HepG2 (cell line): ENCODE data around the gene CTU2. TPM values are rescaled to one million over a fixed set of nuclear protein-coding genes. Genes with fewer than 3 reads are reported as not detected.

ENCODE experiments used
- AFF4 ChIP-seq: sonication (generic); formaldehyde crosslinking; IDR thresholded peaks from 2 replicates; pipeline ENCODE4 v1.4.0; 2020; ENCODE audit warnings: missing genetic modification reagents
- CHD2 ChIP-seq: IDR thresholded peaks from 2 replicates; pipeline ENCODE4 v1.6.1; 2011; ENCODE audit warnings: low read depth, low read length, improper control_type of control experiment
- ETS1 ChIP-seq: sonication (generic); formaldehyde crosslinking; IDR thresholded peaks from 2 replicates; pipeline ENCODE4 v1.4.0; 2020; ENCODE audit warnings: missing genetic modification reagents
- FOSL2 ChIP-seq: sonication (generic); formaldehyde crosslinking; IDR thresholded peaks from 2 replicates; pipeline ENCODE4 v1.4.0; 2020; ENCODE audit warnings: missing genetic modification reagents
- KDM6A ChIP-seq: IDR thresholded peaks from 2 replicates; pipeline ENCODE4 v1.6.1; 2016; ENCODE audit warnings: low read depth
- KLF16 ChIP-seq, 2 experiments: sonication (generic) in 1 of 2; formaldehyde crosslinking in 1 of 2; IDR thresholded peaks; 2 replicates each; pipeline versions ENCODE4 v1.6.1 to v1.8.0; 2016 to 2023; ENCODE audit warnings: missing genetic modification reagents in 2 of 2, missing compliant biosample characterization in 1 of 2
- MED1 ChIP-seq: sonication (generic); formaldehyde crosslinking; IDR thresholded peaks from 2 replicates; pipeline ENCODE4 v1.4.0; 2020; ENCODE audit warnings: missing genetic modification reagents
- MXD4 ChIP-seq: IDR thresholded peaks from 2 replicates; pipeline ENCODE4 v1.6.1; 2016; ENCODE audit warnings: mild to moderate bottlenecking, missing biosample characterization, missing genetic modification reagents
- NONO ChIP-seq, 2 experiments: fragments of 450-650 bp in 1 of 2; sonication (generic) in 1 of 2; formaldehyde crosslinking in 1 of 2; IDR thresholded peaks in 1 of 2; conservative IDR thresholded peaks in 1 of 2; 2 replicates each; pipeline versions ENCODE4 v1.6.1 to v1.8.0; 2017 to 2022; ENCODE audit warnings: mild to moderate bottlenecking in 1 of 2, missing genetic modification reagents in 1 of 2, moderate library complexity in 1 of 2
- RFXAP ChIP-seq: sonication (generic); formaldehyde crosslinking; IDR thresholded peaks from 2 replicates; pipeline ENCODE4 v1.4.0; 2020; ENCODE audit warnings: missing genetic modification reagents, borderline replicate concordance
- TBP ChIP-seq: sonication (generic); formaldehyde crosslinking; IDR thresholded peaks from 2 replicates; pipeline ENCODE4 v1.5.0; 2020; ENCODE audit warnings: missing genetic modification reagents
- TOPORS ChIP-seq: sonication (generic); formaldehyde crosslinking; IDR thresholded peaks from 2 replicates; pipeline ENCODE4 v1.8.0; 2023; ENCODE audit warnings: mild to moderate bottlenecking, missing genetic modification reagents
- ZBTB14 ChIP-seq: sonication (generic); formaldehyde crosslinking; IDR thresholded peaks from 2 replicates; pipeline ENCODE4 v1.4.0; 2020; ENCODE audit warnings: missing genetic modification reagents
- ZNF280B ChIP-seq: sonication (generic); formaldehyde crosslinking; IDR thresholded peaks from 2 replicates; pipeline ENCODE4 v1.5.0; 2020; ENCODE audit warnings: missing genetic modification reagents, mild to moderate bottlenecking, borderline replicate concordance
- ZNF512 ChIP-seq: sonication (generic); formaldehyde crosslinking; IDR thresholded peaks from 2 replicates; pipeline ENCODE4 v1.4.0; 2020; ENCODE audit warnings: mild to moderate bottlenecking, missing genetic modification reagents
- ZNF546 ChIP-seq: sonication (generic); formaldehyde crosslinking; conservative IDR thresholded peaks from 2 replicates; pipeline ENCODE4 v1.8.1; 2023; ENCODE audit warnings: mild to moderate bottlenecking, missing genetic modification reagents
- ZNF598 ChIP-seq: sonication (generic); formaldehyde crosslinking; IDR thresholded peaks from 2 replicates; pipeline ENCODE4 v1.5.1; 2020; ENCODE audit warnings: mild to moderate bottlenecking, missing genetic modification reagents, borderline replicate concordance
- ZNF713 ChIP-seq: sonication (generic); formaldehyde crosslinking; IDR thresholded peaks from 2 replicates; pipeline ENCODE4 v1.4.0; 2020; ENCODE audit warnings: mild to moderate bottlenecking, missing genetic modification reagents
- ZSCAN30 ChIP-seq: sonication (generic); formaldehyde crosslinking; IDR thresholded peaks from 2 replicates; pipeline ENCODE4 v1.5.0; 2020; ENCODE audit warnings: mild to moderate bottlenecking, missing genetic modification reagents
- polyA plus RNA-seq, 8 experiments: library from polyadenylated mRNA; depleted of rRNA in 3 of 8; stranded (reverse) in 7 of 8; unstranded in 1 of 8; fragments of >200 nt; fragmentation: Illumina TruSeq in 4 of 8; extraction: Trizol in 4 of 8; gene quantifications; 2 replicates each; pipeline versions ENCODE4 v1.2.1 to v1.2.3, GENCODE V29; 2011 to 2016; ENCODE audit warnings: low read depth in 4 of 8, missing spikeins in 1 of 8, mixed read lengths in 1 of 8; ENCODE audit not compliant: insufficient read depth in 1 of 8
- total RNA-seq, 5 experiments: library from RNA; depleted of rRNA; stranded (reverse); fragments of >200 nt; fragmentation: Illumina TruSeq; extraction: Trizol; gene quantifications; 2 replicates each; pipeline ENCODE4 v1.2.3, GENCODE V29; 2016; ENCODE audit warnings: low read depth in 1 of 5

CTU2 gene
- total and polyA plus RNA-seq, 2 of the 13 experiments (the other 11 are each of a cell fraction or from before 2014, with no cell fraction given), result 13.3 to 21.9 TPM

- TF ChIP-seq TBP (CRISPR knock-in tag) (no peak), AFF4 (CRISPR knock-in tag) (0 out of 2 replicates have a peak, but pooled peaks have one; percentile 78), NONO (IDR thresholded peaks at IDR 0.05) (no peak), NONO (CRISPR knock-in tag; conservative IDR thresholded peaks at IDR 0.05) (peak; percentile 95), ZNF598 (CRISPR knock-in tag) (peak; percentile 96), ZNF280B (CRISPR knock-in tag) (no peak), ZNF546 (peak; percentile 52), KDM6A (CRISPR knock-in tag) (no peak), ZNF713 (CRISPR knock-in tag) (peak; percentile 57; the same call in 1 of the 2 replicates), FOSL2 (CRISPR knock-in tag) (no peak; the same call in none of the 2 replicates), ZBTB14 (CRISPR knock-in tag) (peak; percentile 64), CHD2 (peak; percentile 48; the same call in 1 of the 2 replicates), RFXAP (peak; percentile 98), ZNF512 (no peak), ETS1 (CRISPR knock-in tag) (0 out of 2 replicates have a peak, but pooled peaks have one; percentile 15), MED1 (peak; percentile 76), KLF16 (CRISPR knock-in tag; IDR thresholded peaks at IDR 0.05) (peak in 1 of 2 experiments; percentile 89; a peak in 1 of 4 replicates), TOPORS (CRISPR knock-in tag) (peak; percentile 88), ZSCAN30 (peak; percentile 92; the same call in 1 of the 2 replicates), MXD4 (CRISPR knock-in tag) (peak; percentile 75; the same call in 1 of the 2 replicates)
These were observed 43.3 kb upstream of the CTU2 start, which contains the start of gene MVD (continued) for GRCh38 chr16:88662843-88663606.
